Body of pancreas (tissue), 4 donors: ENCODE measurements around the gene KIRREL3. TPM values are rescaled to one million over a fixed set of nuclear protein-coding genes. Genes with fewer than 3 reads are reported as not detected.

Experiments
- ATAC-seq: fragments of 150-250 bp; one replicate; pipeline ENCODE4 v1.9.1; 2016
- DNase-seq, 4 donors: peaks; one replicate each; pipeline ENCODE4 v3.0.0-alpha.2; 2019
- H3K27ac ChIP-seq, 4 donors: fragments of 200-600 bp; sonication (generic); 1 replicate in 3 of 4; 2 replicates in 1 of 4; pipeline versions ENCODE4 v1.5.1 to v1.6.1; 2016 to 2019; ENCODE audit warnings: mild to moderate bottlenecking in 1 of 4, mixed read lengths in 1 of 4, moderate library complexity in 1 of 4
- H3K27me3 ChIP-seq, 2 donors: fragments of 200-600 bp; sonication (generic); one replicate each; pipeline ENCODE4 v1.6.0; 2016; ENCODE audit warnings: mild to moderate bottlenecking in 1 of 2
- H3K36me3 ChIP-seq, 2 donors: fragments of 200-600 bp; sonication (generic); replicated peaks in 1 of 2; 2 replicates each; pipeline ENCODE4 v1.5.1; 2016; ENCODE audit warnings: low read depth in 2 of 2; ENCODE audit not compliant: insufficient read depth in 1 of 2
- H3K4me1 ChIP-seq: fragments of 200-600 bp; sonication (generic); one replicate; pipeline ENCODE4 v1.6.0; 2016
- H3K4me3 ChIP-seq, 2 donors: fragments of 200-600 bp; sonication (generic); 1 replicate in 1 of 2; 2 replicates in 1 of 2; pipeline ENCODE4 v1.5.1; 2016 to 2019
- H3K9me3 ChIP-seq, 3 donors: fragments of 200-600 bp; sonication (generic); 1 replicate in 2 of 3; 2 replicates in 1 of 3; pipeline ENCODE4 v1.5.1; 2016
- CTCF ChIP-seq, 7 experiments: fragments of 450-650 bp in 4 of 7; fragments of 200-600 bp in 3 of 7; sonication (generic) in 3 of 7; IDR thresholded peaks; one replicate each; pipeline ENCODE4 v1.5.1; 2016 to 2019; ENCODE audit warnings: antibody characterized with exemption in 7 of 7
- POLR2A ChIP-seq, 3 donors: fragments of 450-650 bp; IDR thresholded peaks; one replicate each; pipeline ENCODE4 v1.6.1; 2016; ENCODE audit warnings: antibody characterized with exemption in 3 of 3, mild to moderate bottlenecking in 2 of 3
- WGBS, 2 donors: methylation state at CpG; one replicate each; pipeline ENCODE4 v1.1.5; 2017; 5-methylcytosine and 5-hydroxymethylcytosine counted together
- intact Hi-C: fragments of 100-400 bp; cut with DNase I; formaldehyde crosslinking; loops from one replicate; pipeline ENCODE4 v1.15.1; 2023
- total RNA-seq, 2 donors: library from RNA; depleted of rRNA; stranded (reverse); fragments of >200 nt; gene quantifications; one replicate each; pipeline ENCODE4 v1.1.0, GENCODE V29; 2016

The KIRREL3 gene
- total RNA-seq, 2 donors from 2014 or later = 0.26 TPM; not detected in 1

GRCh38 chr11:126647735-126648134, 352.8 kb downstream of the KIRREL3 start:
- intact Hi-C loops = no loop called here
- no peaks in the 10 kb centered on the region for H3K27me3 ChIP-seq
- H3K4me3 ChIP-seq = no peak overlapping the region
- H3K9me3 ChIP-seq = no peaks in the 10 kb centered on the region
- ATAC-seq (no peak), DNase-seq (no peak)
- 58 to 59% methylated on average over 5 of the region's 5 CpGs for WGBS, 2 donors
- H3K4me1 ChIP-seq = no peaks in the 10 kb centered on the region
- H3K27ac ChIP-seq = no peak overlapping the region
- TF ChIP-seq CTCF (IDR thresholded peaks at IDR 0.05) (no peak), POLR2A (IDR thresholded peaks at IDR 0.05) (no peak)
- H3K36me3 ChIP-seq = no peaks in the 10 kb centered on the region

- no peaks in the 10 kb centered on the region for H3K4me1 ChIP-seq
- no peak overlapping the region for H3K27ac ChIP-seq
- H3K27me3 ChIP-seq = no peaks in the 10 kb centered on the region
- TF ChIP-seq POLR2A (IDR thresholded peaks at IDR 0.05) (no peak), CTCF (IDR thresholded peaks at IDR 0.05) (no peak)
- ATAC-seq (no peak), DNase-seq (no peak)
- intact Hi-C loops = no loop called here
- H3K9me3 ChIP-seq = no peaks in the 10 kb centered on the region
- H3K36me3 ChIP-seq = no peaks in the 10 kb centered on the region
- H3K4me3 ChIP-seq = no peak overlapping the region
- WGBS, 2 donors = 70 to 72% methylated on average over 10 of the region's 10 CpGs
Observed at GRCh38 chr11:126646701-126647557, 353.6 kb downstream of the KIRREL3 start.

- TF ChIP-seq CTCF (IDR thresholded peaks at IDR 0.05) (no peak), POLR2A (IDR thresholded peaks at IDR 0.05) (no peak)
Observed at GRCh38 chr11:126645186-126645585, 355.4 kb downstream of the KIRREL3 start.

GRCh38 chr11:126640186-126640585, 360.4 kb downstream of the KIRREL3 start:
- Histone ChIP-seq H3K4me1 (no peaks in the 10 kb centered on the region), H3K27me3 (no peaks in the 10 kb centered on the region), H3K9me3 (no peaks in the 10 kb centered on the region), H3K36me3 (no peaks in the 10 kb centered on the region), H3K27ac (no peak overlapping the region), H3K4me3 (no peak overlapping the region)
- ATAC-seq (no peak), DNase-seq (no peak)
- TF ChIP-seq POLR2A (IDR thresholded peaks at IDR 0.05) (no peak), CTCF (IDR thresholded peaks at IDR 0.05) (no peak)
- WGBS, 2 donors = 76 to 81% methylated on average over 12 of the region's 12 CpGs
- intact Hi-C loops = no loop called here

More at GRCh38 chr11:126645186-126645585, 355.4 kb downstream of the KIRREL3 start:
- Histone ChIP-seq H3K9me3 (no peaks in the 10 kb centered on the region), H3K4me3 (no peak overlapping the region), H3K27me3 (no peaks in the 10 kb centered on the region), H3K36me3 (no peaks in the 10 kb centered on the region), H3K27ac (no peak overlapping the region), H3K4me1 (no peaks in the 10 kb centered on the region)
- intact Hi-C loops = no loop called here
- 79 to 80% methylated on average over 7 of the region's 7 CpGs for WGBS, 2 donors
- no peak for DNase-seq
- ATAC-seq = no peak

GRCh38 chr11:126639692-126640091, 360.9 kb downstream of the KIRREL3 start:
- DNase-seq = no peak
- no peaks in the 10 kb centered on the region for H3K36me3 ChIP-seq
- no peak overlapping the region for H3K27ac ChIP-seq
- WGBS, 2 donors = 93 to 95% methylated on average over 3 of the region's 3 CpGs
- no peaks in the 10 kb centered on the region for H3K4me1 ChIP-seq
- H3K9me3 ChIP-seq = no peaks in the 10 kb centered on the region
- no peak for ATAC-seq
- H3K4me3 ChIP-seq = no peak overlapping the region
- intact Hi-C loops = no loop called here
- TF ChIP-seq CTCF (IDR thresholded peaks at IDR 0.05) = no peak
- TF ChIP-seq POLR2A (IDR thresholded peaks at IDR 0.05) = no peak
- no peaks in the 10 kb centered on the region for H3K27me3 ChIP-seq
